ENCODE results near the gene APOBEC3H.

- TF ChIP-seq CTCF (IDR thresholded peaks at IDR 0.05; ENCODE audit: insufficient read depth, low read length, poor library complexity, severe bottlenecking) (no peak), EZH2phosphoT487 (conservative IDR thresholded peaks at IDR 0.05; ENCODE audit: low read length) (no peak)
These were observed 42.9 kb downstream of the APOBEC3H start for GRCh38 chr22:39139933-39140332.

Measured in SU-DHL-6 (cell line).